ENCODE measurements around the gene UBLCP1.

Gene UBLCP1

GRCh38 chr5:159217236-159217635 is 45.9 kb upstream of the UBLCP1 start:
- no peak overlapping the region for H3K4me2 ChIP-seq (ENCODE audit: low read length)
- no peaks in the 10 kb centered on the region for H3K36me3 ChIP-seq (ENCODE audit: control insufficient read depth, insufficient read depth, low read length)
- no peak overlapping the region for H3K4me3 ChIP-seq (ENCODE audit: low read depth, low read length)
- no peak overlapping the region for H3K9ac ChIP-seq
- no peak overlapping the region for H2AFZ ChIP-seq
- H3K27ac ChIP-seq: no peak overlapping the region
- no peak for TF ChIP-seq CTCF (IDR thresholded peaks at IDR 0.05)
- no peaks in the 10 kb centered on the region for H3K27me3 ChIP-seq (ENCODE audit: control insufficient read depth, insufficient read depth, low read length)
- no peaks in the 10 kb centered on the region for H3K9me3 ChIP-seq (ENCODE audit: control insufficient read depth, low read length)
- H3K4me1 ChIP-seq: no peaks in the 10 kb centered on the region
- no peaks in the 10 kb centered on the region for H3K79me2 ChIP-seq

DNA sequence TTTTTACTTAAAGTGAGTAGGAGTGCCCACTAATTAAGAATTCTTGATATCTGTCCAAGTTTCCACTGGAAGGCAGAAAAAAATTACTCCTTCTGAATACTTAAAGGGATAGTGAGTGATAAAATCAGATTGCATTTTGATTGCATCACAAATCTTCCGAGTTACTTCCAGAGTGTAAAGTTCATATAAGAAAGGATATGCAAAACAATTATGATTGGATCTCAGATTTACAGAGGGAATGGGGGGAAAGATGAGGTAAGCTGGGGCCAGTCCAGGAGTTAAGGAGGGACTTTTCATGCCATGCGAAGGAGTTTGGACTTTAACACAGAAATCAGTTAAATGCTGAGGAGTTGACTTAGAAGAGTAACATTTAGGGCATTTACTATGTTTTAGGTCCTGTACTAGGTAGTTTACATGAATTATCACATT is 44.5 kb upstream of the UBLCP1 start:
- Histone ChIP-seq H3K4me3 (ENCODE audit: low read depth, low read length) (no peak overlapping the region), H3K36me3 (ENCODE audit: control insufficient read depth, insufficient read depth, low read length) (no peaks in the 10 kb centered on the region), H3K9ac (no peak overlapping the region), H3K4me1 (no peaks in the 10 kb centered on the region), H2AFZ (peak overlapping the region; percentile 7), H3K4me2 (ENCODE audit: low read length) (peak overlapping the region; percentile 39), H3K27ac (no peak overlapping the region), H3K79me2 (no peaks in the 10 kb centered on the region), H3K27me3 (ENCODE audit: control insufficient read depth, insufficient read depth, low read length) (no peaks in the 10 kb centered on the region), H3K9me3 (ENCODE audit: control insufficient read depth, low read length) (no peaks in the 10 kb centered on the region)
- TF ChIP-seq CTCF (IDR thresholded peaks at IDR 0.05): no peak

DNA sequence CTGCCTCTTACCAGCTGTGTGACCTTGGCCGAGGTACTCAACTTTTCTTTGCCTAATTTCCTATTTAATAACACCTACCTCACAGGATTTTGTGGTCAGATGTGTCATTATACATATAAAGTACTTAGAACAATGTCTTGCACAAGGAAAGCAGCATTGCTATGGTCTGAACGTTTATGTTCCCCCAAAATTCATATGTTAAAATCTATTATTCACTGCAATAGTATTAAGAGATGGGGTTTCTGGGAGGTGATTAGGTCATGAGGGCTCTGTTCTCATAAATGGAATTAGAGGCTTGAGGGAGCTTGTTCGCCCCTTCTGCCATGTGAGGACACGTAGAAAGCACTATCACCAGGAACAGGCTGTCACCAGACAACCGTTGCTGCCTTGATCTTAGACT is 42.9 kb upstream of the UBLCP1 start:
- Histone ChIP-seq H2AFZ (no peak overlapping the region), H3K27ac (no peak overlapping the region), H3K79me2 (no peaks in the 10 kb centered on the region), H3K4me3 (ENCODE audit: low read depth, low read length) (no peak overlapping the region), H3K4me2 (ENCODE audit: low read length) (no peak overlapping the region), H3K9me3 (ENCODE audit: control insufficient read depth, low read length) (no peaks in the 10 kb centered on the region), H3K36me3 (ENCODE audit: control insufficient read depth, insufficient read depth, low read length) (no peaks in the 10 kb centered on the region), H3K9ac (no peak overlapping the region), H3K4me1 (no peaks in the 10 kb centered on the region), H3K27me3 (ENCODE audit: control insufficient read depth, insufficient read depth, low read length) (no peaks in the 10 kb centered on the region)
- no peak for TF ChIP-seq CTCF (IDR thresholded peaks at IDR 0.05)

DNA sequence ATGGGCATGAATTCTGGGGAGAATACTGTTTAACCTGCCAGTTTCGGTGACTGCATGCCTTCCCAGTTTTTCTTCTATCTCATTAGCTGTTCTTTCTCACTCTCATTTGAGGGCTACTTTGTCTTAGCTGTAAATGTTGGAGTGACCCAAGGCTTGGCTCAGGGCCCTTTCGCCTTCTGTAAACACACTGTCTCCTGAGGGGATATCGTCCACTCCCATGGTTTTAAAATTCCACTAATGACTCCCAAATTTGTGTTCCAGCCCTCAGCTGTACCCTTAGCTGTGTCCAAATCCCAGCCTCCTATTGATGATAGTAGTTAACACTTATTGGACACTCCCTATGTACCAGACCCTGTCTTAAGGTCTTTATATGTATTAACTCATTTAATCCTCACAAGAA is 39.6 kb upstream of the UBLCP1 start:
- Histone ChIP-seq H3K4me3 (ENCODE audit: low read depth, low read length) (no peak overlapping the region), H3K36me3 (ENCODE audit: control insufficient read depth, insufficient read depth, low read length) (no peaks in the 10 kb centered on the region), H3K9ac (no peak overlapping the region), H3K27ac (no peak overlapping the region), H3K4me1 (no peaks in the 10 kb centered on the region), H2AFZ (no peak overlapping the region), H3K79me2 (no peaks in the 10 kb centered on the region), H3K27me3 (ENCODE audit: control insufficient read depth, insufficient read depth, low read length) (no peaks in the 10 kb centered on the region), H3K9me3 (ENCODE audit: control insufficient read depth, low read length) (no peaks in the 10 kb centered on the region), H3K4me2 (ENCODE audit: low read length) (no peak overlapping the region)
- TF ChIP-seq CTCF (IDR thresholded peaks at IDR 0.05): no peak

GRCh38 chr5:159224471-159224870 is 38.6 kb upstream of the UBLCP1 start:
- no peaks in the 10 kb centered on the region for H3K79me2 ChIP-seq
- H3K4me3 ChIP-seq (ENCODE audit: low read depth, low read length): no peak overlapping the region
- H3K4me1 ChIP-seq: no peaks in the 10 kb centered on the region
- no peak overlapping the region for H3K4me2 ChIP-seq (ENCODE audit: low read length)
- no peak overlapping the region for H2AFZ ChIP-seq
- H3K9me3 ChIP-seq (ENCODE audit: control insufficient read depth, low read length): no peaks in the 10 kb centered on the region
- H3K9ac ChIP-seq: no peak overlapping the region
- no peaks in the 10 kb centered on the region for H3K27me3 ChIP-seq (ENCODE audit: control insufficient read depth, insufficient read depth, low read length)
- no peak overlapping the region for H3K27ac ChIP-seq
- H3K36me3 ChIP-seq (ENCODE audit: control insufficient read depth, insufficient read depth, low read length): no peaks in the 10 kb centered on the region
- no peak for TF ChIP-seq CTCF (IDR thresholded peaks at IDR 0.05)
